H1 (cell line): Measurements from ENCODE around the gene BHMT. TPM values are rescaled to one million over a fixed set of nuclear protein-coding genes. Genes with fewer than 3 reads are reported as not detected.

ENCODE experiments used
- CTCF ChIA-PET: fragments of 300-600 bp; sonication (Branson Sonifier 250); formaldehyde crosslinking; loops from one replicate; lab custom pipeline; 2021; ENCODE audit not compliant: partially characterized antibody; lab: Charles Lee
- POLR2A ChIA-PET: fragments of 300-600 bp; sonication (Branson Sonifier 250); formaldehyde crosslinking; loops from one replicate; lab custom pipeline; 2021; ENCODE audit warnings: inconsistent platforms; ENCODE audit not compliant: partially characterized antibody; lab: Charles Lee
- DNase-seq, 2 experiments: peaks; one replicate each; pipeline versions ENCODE4 v3.0.0 to v3.0.0-alpha.2; 2010 to 2022; ENCODE audit warnings: low spot score in 2 of 2, low read depth in 1 of 2, mixed read lengths in 1 of 2
- FAIRE-seq: peaks from 2 replicates; lab custom pipeline; 2011; peaks lifted over from hg19 to GRCh38; lab: Jason Lieb, UNC
- H2AFZ ChIP-seq: 2 replicates; pipeline ENCODE4 v1.8.1; 2012; ENCODE audit warnings: low read length, inconsistent platforms
- H2AK5ac ChIP-seq: 2 replicates; pipeline ENCODE4 v1.6.1; 2013; ENCODE audit warnings: low read depth, low read length
- H2BK120ac ChIP-seq: replicated peaks from 2 replicates; pipeline ENCODE3; 2013; ENCODE audit warnings: low read depth, low read length, inconsistent platforms
- H2BK12ac ChIP-seq: 2 replicates; pipeline ENCODE4 v1.6.1; 2013; ENCODE audit warnings: low read depth, low read length
- H2BK15ac ChIP-seq: 2 replicates; pipeline ENCODE4 v1.6.1; 2013; ENCODE audit warnings: low read length
- H2BK20ac ChIP-seq: 2 replicates; pipeline ENCODE4 v1.6.1; 2013; ENCODE audit warnings: low read length
- H2BK5ac ChIP-seq: 2 replicates; pipeline ENCODE4 v1.6.1; 2013; ENCODE audit warnings: low read depth, low read length
- H3K14ac ChIP-seq: 2 replicates; pipeline ENCODE4 v1.6.1; 2013; ENCODE audit warnings: inconsistent platforms; ENCODE audit not compliant: insufficient read length
- H3K18ac ChIP-seq: 2 replicates; pipeline ENCODE4 v1.6.1; 2013; ENCODE audit warnings: low read length; ENCODE audit errors: extremely low read depth
- H3K23ac ChIP-seq: 2 replicates; pipeline ENCODE4 v1.6.1; 2013; ENCODE audit warnings: inconsistent platforms; ENCODE audit not compliant: insufficient read length
- H3K23me2 ChIP-seq: 2 replicates; pipeline ENCODE4 v1.6.1; 2013; ENCODE audit warnings: low read depth, low read length
- H3K27ac ChIP-seq: 2 replicates; pipeline ENCODE4 v1.6.1; 2011; ENCODE audit warnings: low read depth, low read length, inconsistent platforms
- H3K27me3 ChIP-seq, 4 experiments: replicated peaks in 1 of 4; 1 replicate in 1 of 4; 2 replicates in 3 of 4; pipeline versions ENCODE4 v1.6.1 to v1.8.1; 2011 to 2013; ENCODE audit warnings: low read length in 3 of 4, mild to moderate bottlenecking in 3 of 4, inconsistent platforms in 2 of 4, mixed read lengths in 2 of 4, moderate library complexity in 1 of 4; ENCODE audit not compliant: control insufficient read depth in 3 of 4, insufficient read depth in 3 of 4; ENCODE audit errors: extremely low read depth in 1 of 4
- H3K36me3 ChIP-seq, 4 experiments: 2 replicates each; pipeline versions ENCODE4 v1.6.1 to v1.8.1; 2011 to 2013; ENCODE audit warnings: mild to moderate bottlenecking in 4 of 4, low read length in 3 of 4, moderate library complexity in 2 of 4, control low read depth in 1 of 4, inconsistent platforms in 1 of 4; ENCODE audit not compliant: insufficient read depth in 4 of 4, control insufficient read depth in 2 of 4
- H3K4ac ChIP-seq: replicated peaks from 2 replicates; pipeline ENCODE3; 2013; ENCODE audit warnings: low read length, low read depth, mixed read lengths, inconsistent platforms; ENCODE audit not compliant: insufficient read length
- H3K4me1 ChIP-seq, 4 experiments: replicated peaks in 1 of 4; 1 replicate in 1 of 4; 2 replicates in 3 of 4; pipeline versions ENCODE4 v1.6.1 to v1.8.1; 2011 to 2013; ENCODE audit warnings: low read length in 3 of 4, inconsistent platforms in 2 of 4, mixed read lengths in 1 of 4; ENCODE audit not compliant: insufficient read depth in 4 of 4, control insufficient read depth in 3 of 4
- H3K4me2 ChIP-seq, 2 experiments: 2 replicates each; pipeline versions ENCODE4 v1.6.1 to v1.8.1; 2011 to 2013; ENCODE audit warnings: low read depth in 2 of 2, low read length in 2 of 2, control low read depth in 1 of 2, inconsistent platforms in 1 of 2, mild to moderate bottlenecking in 1 of 2; ENCODE audit not compliant: insufficient read depth in 1 of 2
- H3K4me3 ChIP-seq, 4 experiments: fragments of 200-600, 300-600 bp in 1 of 4; sonication (generic), shearing (Covaris generic), sonication (Bioruptor Twin) in 1 of 4; 2 replicates each; pipeline versions ENCODE4 v1.5.1 to v1.8.1; 2011 to 2016; ENCODE audit warnings: low read length in 4 of 4, low read depth in 3 of 4, control low read depth in 2 of 4, inconsistent platforms in 2 of 4, mild to moderate bottlenecking in 2 of 4, mixed read lengths in 1 of 4, moderate library complexity in 1 of 4; ENCODE audit not compliant: insufficient read depth in 2 of 4; ENCODE audit errors: extremely low read depth in 1 of 4
- H3K56ac ChIP-seq: replicated peaks from 2 replicates; pipeline ENCODE3; 2013; ENCODE audit warnings: low read depth, mild to moderate bottlenecking, mixed read lengths, low read length, inconsistent platforms; ENCODE audit not compliant: insufficient read length
- H3K79me1 ChIP-seq: 2 replicates; pipeline ENCODE4 v1.6.1; 2013; ENCODE audit warnings: low read depth, low read length, control low read depth
- H3K79me2 ChIP-seq, 2 experiments: 2 replicates each; pipeline versions ENCODE4 v1.6.1 to v1.8.1; 2012 to 2013; ENCODE audit warnings: low read length in 2 of 2, mild to moderate bottlenecking in 2 of 2, inconsistent platforms in 1 of 2; ENCODE audit not compliant: insufficient read depth in 2 of 2, control insufficient read depth in 1 of 2
- H3K9ac ChIP-seq, 4 experiments: replicated peaks in 1 of 4; 1 replicate in 1 of 4; 2 replicates in 3 of 4; pipeline versions ENCODE4 v1.6.1 to v1.8.1; 2011 to 2013; ENCODE audit warnings: low read depth in 3 of 4, low read length in 3 of 4, control low read depth in 2 of 4, mild to moderate bottlenecking in 2 of 4, moderate library complexity in 2 of 4, inconsistent platforms in 1 of 4; ENCODE audit errors: extremely low read depth in 1 of 4
- H3K9me3 ChIP-seq, 2 experiments: 2 replicates each; pipeline versions ENCODE4 v1.6.1 to v1.8.1; 2012 to 2013; ENCODE audit warnings: mild to moderate bottlenecking in 2 of 2, moderate library complexity in 2 of 2, control low read depth in 1 of 2, inconsistent platforms in 1 of 2, low read depth in 1 of 2, low read length in 1 of 2, mixed read lengths in 1 of 2; ENCODE audit not compliant: insufficient read depth in 2 of 2
- H4K20me1 ChIP-seq, 2 experiments: replicated peaks in 1 of 2; 2 replicates each; pipeline versions ENCODE3 to v1.8.1; 2011 to 2013; ENCODE audit warnings: inconsistent platforms in 2 of 2, low read length in 2 of 2, mild to moderate bottlenecking in 1 of 2; ENCODE audit not compliant: insufficient read depth in 2 of 2, control insufficient read depth in 1 of 2
- H4K5ac ChIP-seq: 2 replicates; pipeline ENCODE4 v1.6.1; 2013; ENCODE audit warnings: low read length, low read depth, mixed read lengths, inconsistent platforms; ENCODE audit not compliant: insufficient read length
- H4K8ac ChIP-seq: 2 replicates; pipeline ENCODE4 v1.8.0; 2013; ENCODE audit warnings: mild to moderate bottlenecking, moderate library complexity, low read length, inconsistent platforms; ENCODE audit not compliant: insufficient read depth; ENCODE audit errors: extremely low read depth
- H4K91ac ChIP-seq: replicated peaks from 2 replicates; pipeline ENCODE3; 2013; ENCODE audit warnings: low read length, mixed read lengths, inconsistent platforms; ENCODE audit not compliant: insufficient read length
- CTBP2 ChIP-seq: IDR thresholded peaks from 2 replicates; pipeline ENCODE4 v1.7.0; 2011; ENCODE audit warnings: borderline replicate concordance, mild to moderate bottlenecking, moderate library complexity, mixed read lengths, low read length; ENCODE audit not compliant: insufficient read depth, insufficient read length
- FOSL1 ChIP-seq: IDR thresholded peaks from 2 replicates; pipeline ENCODE4 v1.6.1; 2011; ENCODE audit warnings: mild to moderate bottlenecking, low read depth, low read length, moderate library complexity; ENCODE audit not compliant: insufficient read depth
- GTF2F1 ChIP-seq: IDR thresholded peaks from 2 replicates; pipeline ENCODE4 v1.6.1; 2012; ENCODE audit warnings: low read depth, low read length, improper control_type of control experiment, borderline replicate concordance
- HDAC2 ChIP-seq, 2 experiments: fragments of 300-600 bp in 1 of 2; sonication (generic) in 1 of 2; IDR thresholded peaks; 2 replicates each; pipeline ENCODE4 v1.6.1; 2011 to 2012; ENCODE audit warnings: low read depth in 2 of 2, low read length in 2 of 2, mild to moderate bottlenecking in 2 of 2, moderate library complexity in 2 of 2, borderline replicate concordance in 1 of 2, inconsistent platforms in 1 of 2
- POLR2AphosphoS5 ChIP-seq: IDR thresholded peaks from 2 replicates; pipeline ENCODE4 v1.6.1; 2011; ENCODE audit warnings: low read depth, low read length
- POU5F1 ChIP-seq: IDR thresholded peaks from 2 replicates; pipeline ENCODE4 v1.6.1; 2011; ENCODE audit warnings: low read depth, mild to moderate bottlenecking, low read length, moderate library complexity
- RAD21 ChIP-seq, 2 experiments: IDR thresholded peaks in 1 of 2; conservative IDR thresholded peaks in 1 of 2; 2 replicates each; pipeline ENCODE4 v1.6.1; 2011; ENCODE audit warnings: low read depth in 2 of 2, low read length in 2 of 2, improper control_type of control experiment in 1 of 2, inconsistent platforms in 1 of 2, mild to moderate bottlenecking in 1 of 2, moderate library complexity in 1 of 2
- SP1 ChIP-seq: IDR thresholded peaks from 2 replicates; pipeline ENCODE4 v1.6.1; 2011; ENCODE audit warnings: low read depth, low read length
- SRF ChIP-seq: IDR thresholded peaks from 2 replicates; pipeline ENCODE4 v1.6.1; 2011; ENCODE audit warnings: mild to moderate bottlenecking, low read depth, low read length, moderate library complexity
- TAF7 ChIP-seq: optimal IDR thresholded peaks from 2 replicates; pipeline ENCODE3; 2011; ENCODE audit warnings: low read depth, mild to moderate bottlenecking, inconsistent platforms, low read length, moderate library complexity, borderline replicate concordance
- ZNF274 ChIP-seq: IDR thresholded peaks from 2 replicates; pipeline ENCODE4 v1.7.0; 2012; ENCODE audit warnings: low read length, borderline replicate concordance; ENCODE audit errors: extremely low read depth
- WGBS, 2 experiments: shearing (Covaris generic) in 1 of 2; methylation state at CpG; one replicate each; pipeline versions ENCODE4 v1.1.6 to v1.1.7; 2013 to 2015; ENCODE audit warnings: low lambda C conversion rate in 2 of 2, mixed read lengths in 2 of 2, inconsistent platforms in 1 of 2, low coverage in 1 of 2, missing lambda C conversion rate in 1 of 2; ENCODE audit not compliant: insufficient replicate concordance in 2 of 2, insufficient coverage in 1 of 2, insufficient read length in 1 of 2; ENCODE audit errors: extremely low coverage in 1 of 2, missing lambda C conversion rate in 1 of 2; 5-methylcytosine and 5-hydroxymethylcytosine counted together
- polyA plus RNA-seq, 7 experiments: library from polyadenylated mRNA; depleted of rRNA in 3 of 7; stranded (reverse) in 5 of 7; unstranded in 2 of 7; fragments of >200 nt in 5 of 7; fragments of 200-250 nt in 2 of 7; gene quantifications; 1 replicate in 5 of 7; 2 replicates in 1 of 7; 4 replicates in 1 of 7; pipeline versions ENCODE4 v1.2.1 to v1.2.3, GENCODE V29; 2011 to 2013; ENCODE audit warnings: missing spikeins in 2 of 7, mixed read lengths in 2 of 7
- total RNA-seq: library from RNA; stranded (reverse); fragmentation: NEBNext Ultra II Directional; extraction: Animal tissue kit (Norgen Biotek cat#: 25700); gene quantifications from 2 replicates; pipeline ENCODE4 v1.2.1, GENCODE V29; 2021
- TF ChIP-seq, protein P1 (sequence below): IDR thresholded peaks from 2 replicates; pipeline ENCODE4 v1.6.1; 2012; ENCODE audit warnings: low read length, inconsistent platforms

The BHMT gene
- total and polyA plus RNA-seq, 2 of the 8 experiments (the other 6 are each of a cell fraction or from before 2014, with no cell fraction given): 0.54 to 1.6 TPM

DNA sequence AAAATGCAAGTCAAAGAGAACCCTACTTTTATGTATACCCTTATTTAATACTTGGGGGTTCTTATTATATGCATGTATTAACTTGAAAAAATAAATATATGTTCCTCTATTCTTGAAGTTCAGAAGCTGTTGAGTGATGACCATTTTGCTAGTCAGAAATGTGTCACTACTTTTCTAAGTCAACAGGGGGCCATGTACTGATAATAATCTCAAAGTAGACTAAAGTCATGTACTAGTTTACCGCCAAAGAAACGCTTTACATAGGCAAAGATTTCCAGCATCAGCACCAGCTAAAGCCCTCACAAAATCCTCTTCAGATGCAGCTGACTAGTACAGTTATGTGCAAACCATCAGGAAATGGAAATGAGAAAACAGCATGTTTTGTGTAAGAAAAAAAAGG lies 5.7 kb upstream of the BHMT start:
- no peak overlapping the region for H3K18ac ChIP-seq
- no peak overlapping the region for H3K27ac ChIP-seq
- no peaks in the 10 kb centered on the region for H3K79me1 ChIP-seq
- no peak overlapping the region for H3K23ac ChIP-seq
- no peak overlapping the region for H2BK20ac ChIP-seq
- TF ChIP-seq SP1: no peak
- TF ChIP-seq FOSL1: no peak
- no peak for TF ChIP-seq POLR2AphosphoS5
- TF ChIP-seq GTF2F1: no peak
- no peak for TF ChIP-seq POU5F1
- TF ChIP-seq ZNF274: no peak
- TF ChIP-seq CTBP2: no peak
- no peak for TF ChIP-seq HDAC2 (IDR thresholded peaks at IDR 0.05; ENCODE audit: borderline replicate concordance in 1 of 2, low read depth in 2 of 2, low read length in 2 of 2)
- no peak for TF ChIP-seq SRF
- TF ChIP-seq, protein P1, sequence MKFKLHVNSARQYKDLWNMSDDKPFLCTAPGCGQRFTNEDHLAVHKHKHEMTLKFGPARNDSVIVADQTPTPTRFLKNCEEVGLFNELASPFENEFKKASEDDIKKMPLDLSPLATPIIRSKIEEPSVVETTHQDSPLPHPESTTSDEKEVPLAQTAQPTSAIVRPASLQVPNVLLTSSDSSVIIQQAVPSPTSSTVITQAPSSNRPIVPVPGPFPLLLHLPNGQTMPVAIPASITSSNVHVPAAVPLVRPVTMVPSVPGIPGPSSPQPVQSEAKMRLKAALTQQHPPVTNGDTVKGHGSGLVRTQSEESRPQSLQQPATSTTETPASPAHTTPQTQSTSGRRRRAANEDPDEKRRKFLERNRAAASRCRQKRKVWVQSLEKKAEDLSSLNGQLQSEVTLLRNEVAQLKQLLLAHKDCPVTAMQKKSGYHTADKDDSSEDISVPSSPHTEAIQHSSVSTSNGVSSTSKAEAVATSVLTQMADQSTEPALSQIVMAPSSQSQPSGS: no peak
- TF ChIP-seq RAD21 (IDR thresholded peaks at IDR 0.05 in 1 of 2, conservative IDR thresholded peaks at IDR 0.05 in 1 of 2; ENCODE audit: low read depth in 2 of 2, low read length in 2 of 2): no peak
- no peak for TF ChIP-seq TAF7
- H2BK12ac ChIP-seq: no peak overlapping the region
- peaks cover 0 to under 1% (median 0%) of the 10 kb centered on the region in 4 experiments; a peak in 2 of 7 replicates for H3K27me3 ChIP-seq
- H2BK5ac ChIP-seq: no peak overlapping the region
- no peak for FAIRE-seq
- no peak overlapping the region for H2BK15ac ChIP-seq
- H2AFZ ChIP-seq: no peak overlapping the region
- CTCF ChIA-PET: interaction anchor here (0.5 to 7.0 kb wide), 14 partner anchors 11 to 1682 kb away, joined by 3 to 49 read pairs (median 4); no protein-coding TSS in a partner anchor
- H4K20me1 ChIP-seq: no peaks in the 10 kb centered on the region
- H3K4ac ChIP-seq: no peak overlapping the region
- H4K5ac ChIP-seq: no peak overlapping the region
- DNase-seq: no peak
- H3K23me2 ChIP-seq: no peaks in the 10 kb centered on the region
- WGBS, 2 experiments: 74% methylated on average over 2 of the region's 2 CpGs; no CpG with 5 or more reads in 1 of the 2 experiments
- no peak overlapping the region for H2AK5ac ChIP-seq
- no peak overlapping the region for H4K91ac ChIP-seq
- H3K4me1 ChIP-seq: no peaks in the 10 kb centered on the region
- H3K9me3 ChIP-seq: peaks cover 9 to 16% of the 10 kb centered on the region in 2 experiments; a peak in 3 of 4 replicates
- no peak overlapping the region for H3K4me2 ChIP-seq
- H3K14ac ChIP-seq: no peak overlapping the region
- no peak overlapping the region for H3K4me3 ChIP-seq
- no peak overlapping the region for H3K9ac ChIP-seq
- POLR2A ChIA-PET: no interaction called here
- no peak overlapping the region for H2BK120ac ChIP-seq
- H4K8ac ChIP-seq: no peak overlapping the region
- no peaks in the 10 kb centered on the region for H3K79me2 ChIP-seq
- H3K56ac ChIP-seq: no peak overlapping the region
- no peaks in the 10 kb centered on the region for H3K36me3 ChIP-seq
